Measurements from ENCODE around the gene BAIAP2. TPM values are rescaled to one million over a fixed set of nuclear protein-coding genes. Genes with fewer than 3 reads are reported as not detected.

BAIAP2 gene
- total and polyA plus RNA-seq, 10 of the 15 experiments (the other 5 are each of a cell fraction or from before 2014, with no cell fraction given): 0.15 to 1.2 (median 0.46) TPM; not detected in 2

DNA sequence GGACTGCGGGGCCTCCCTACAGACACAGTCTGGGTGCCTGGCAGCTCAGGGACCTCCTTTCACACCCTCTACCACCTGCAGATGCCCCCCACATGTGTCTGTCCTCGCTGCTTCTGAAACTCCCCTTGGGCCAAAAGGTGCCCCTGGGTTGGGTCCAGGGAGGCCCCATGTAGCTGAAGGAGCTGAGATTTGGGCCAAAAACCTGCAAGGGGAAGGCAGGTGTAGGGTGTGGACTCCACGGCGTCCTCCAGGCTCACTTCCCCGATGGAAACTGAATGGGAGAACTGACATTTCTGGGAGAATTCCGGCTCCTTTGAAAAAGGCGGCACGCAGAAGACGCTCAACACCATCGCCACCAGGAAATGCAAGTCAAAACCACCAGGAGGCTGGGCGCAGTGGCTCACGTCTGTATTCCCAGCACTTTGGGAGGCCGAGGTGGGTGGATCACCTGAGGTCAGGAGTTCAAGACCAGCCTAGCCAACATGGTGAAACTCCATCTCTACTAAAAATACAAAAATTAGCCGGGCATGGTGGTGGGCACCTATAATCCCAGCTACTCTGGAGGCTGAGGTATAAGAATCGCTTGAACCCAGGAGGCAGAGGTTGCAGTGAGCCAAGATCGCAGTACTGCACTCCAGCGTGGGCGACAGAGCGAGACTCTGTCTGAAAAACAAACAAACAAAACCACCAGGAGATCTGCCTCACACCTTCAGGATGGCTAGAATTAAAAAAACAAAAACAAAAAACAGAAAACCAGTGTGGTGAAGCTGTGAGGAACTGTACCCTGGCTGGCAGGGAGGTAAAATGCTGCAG lies 13.2 kb upstream of the BAIAP2 start:
- Histone ChIP-seq H3K27me3 (replicated peaks in 1 of 2; ENCODE audit: control insufficient read depth in 2 of 2, insufficient read depth in 2 of 2, low read length in 1 of 2) (peaks cover 0 to 2% of the 10 kb centered on the region in 2 experiments; a peak in 2 of 4 replicates), H3K79me2 (ENCODE audit: control insufficient read depth, insufficient read depth, low read length) (no peaks in the 10 kb centered on the region), H3K36me3 (ENCODE audit: control insufficient read depth in 2 of 2, insufficient read depth in 2 of 2, low read length in 1 of 2) (no peaks in the 10 kb centered on the region), H3K27ac (ENCODE audit: control insufficient read depth, insufficient read depth) (no peak overlapping the region), H3K4me3 (no peak overlapping the region), H4K20me1 (ENCODE audit: control insufficient read depth, insufficient read depth) (no peaks in the 10 kb centered on the region), H3K9ac (ENCODE audit: control insufficient read depth, insufficient read depth, low read length) (no peak overlapping the region), H3K9me3 (replicated peaks; ENCODE audit: control insufficient read depth, insufficient read depth, low read length) (no peaks in the 10 kb centered on the region; the same call in 1 of the 3 replicates), H3K4me1 (ENCODE audit: control insufficient read depth, insufficient read depth, low read length) (no peaks in the 10 kb centered on the region), H2AFZ (ENCODE audit: control insufficient read depth, low read depth, low read length) (no peak overlapping the region), H3K4me2 (ENCODE audit: control insufficient read depth, insufficient read depth) (no peak overlapping the region)
- POLR2A ChIA-PET: no interaction called here
- SMC1A ChIA-PET (ENCODE audit: uncharacterized antibody, unreplicated experiment): no interaction called here
- intact Hi-C loops (cut with micrococcal nuclease; ENCODE audit: unreplicated experiment) (no loop called here), in situ Hi-C loops (cut with MboI) (loop anchor here (10.0 to 25.0 kb wide), 2 partner anchors 73 to 216 kb away; partner anchors contain the start of genes NDUFAF8 and TEPSIN)
- ATAC-seq (no peak), FAIRE-seq (no peak), DNase-seq (ENCODE audit: low read depth, low spot score) (no peak)
- no TSS peak for BruUV-seq (replicated peaks)
- 50% methylated on average over 19 of the region's 19 CpGs for WGBS (ENCODE audit: insufficient coverage, insufficient replicate concordance, low lambda C conversion rate, missing lambda C conversion rate)
- CTCF ChIA-PET: interaction anchor here (2.8 to 4.7 kb wide), 2 partner anchors 76 to 81 kb away, joined by 22 to 60 read pairs; no protein-coding TSS in a partner anchor
- RAD21 ChIA-PET (ENCODE audit: unreplicated experiment): interaction anchor here (1.0 kb wide), 1 partner anchor 80 kb away, joined by 4 read pairs; no protein-coding TSS in a partner anchor
- no peak for TF ChIP-seq CREM (IDR thresholded peaks at IDR 0.05; ENCODE audit: low read depth)
- no peak for TF ChIP-seq BRCA1 (IDR thresholded peaks at IDR 0.05; ENCODE audit: low read depth, low read length)
- TF ChIP-seq, protein P1, sequence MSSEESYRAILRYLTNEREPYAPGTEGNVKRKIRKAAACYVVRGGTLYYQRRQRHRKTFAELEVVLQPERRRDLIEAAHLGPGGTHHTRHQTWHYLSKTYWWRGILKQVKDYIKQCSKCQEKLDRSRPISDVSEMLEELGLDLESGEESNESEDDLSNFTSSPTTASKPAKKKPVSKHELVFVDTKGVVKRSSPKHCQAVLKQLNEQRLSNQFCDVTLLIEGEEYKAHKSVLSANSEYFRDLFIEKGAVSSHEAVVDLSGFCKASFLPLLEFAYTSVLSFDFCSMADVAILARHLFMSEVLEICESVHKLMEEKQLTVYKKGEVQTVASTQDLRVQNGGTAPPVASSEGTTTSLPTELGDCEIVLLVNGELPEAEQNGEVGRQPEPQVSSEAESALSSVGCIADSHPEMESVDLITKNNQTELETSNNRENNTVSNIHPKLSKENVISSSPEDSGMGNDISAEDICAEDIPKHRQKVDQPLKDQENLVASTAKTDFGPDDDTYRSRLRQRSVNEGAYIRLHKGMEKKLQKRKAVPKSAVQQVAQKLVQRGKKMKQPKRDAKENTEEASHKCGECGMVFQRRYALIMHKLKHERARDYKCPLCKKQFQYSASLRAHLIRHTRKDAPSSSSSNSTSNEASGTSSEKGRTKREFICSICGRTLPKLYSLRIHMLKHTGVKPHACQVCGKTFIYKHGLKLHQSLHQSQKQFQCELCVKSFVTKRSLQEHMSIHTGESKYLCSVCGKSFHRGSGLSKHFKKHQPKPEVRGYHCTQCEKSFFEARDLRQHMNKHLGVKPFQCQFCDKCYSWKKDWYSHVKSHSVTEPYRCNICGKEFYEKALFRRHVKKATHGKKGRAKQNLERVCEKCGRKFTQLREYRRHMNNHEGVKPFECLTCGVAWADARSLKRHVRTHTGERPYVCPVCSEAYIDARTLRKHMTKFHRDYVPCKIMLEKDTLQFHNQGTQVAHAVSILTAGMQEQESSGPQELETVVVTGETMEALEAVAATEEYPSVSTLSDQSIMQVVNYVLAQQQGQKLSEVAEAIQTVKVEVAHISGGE (CRISPR knock-in tag; IDR thresholded peaks at IDR 0.05): no peak
- no peak for TF ChIP-seq ZNF384 (IDR thresholded peaks at IDR 0.05; ENCODE audit: borderline replicate concordance, low read depth, low read length)
- TF ChIP-seq RUNX3 (IDR thresholded peaks at IDR 0.05; ENCODE audit: low read length): no peak
- no peak for TF ChIP-seq PAX8 (IDR thresholded peaks at IDR 0.05)
- TF ChIP-seq HDGF (IDR thresholded peaks at IDR 0.05): no peak
- no peak for TF ChIP-seq DPF2 (IDR thresholded peaks at IDR 0.05)
- no peak for TF ChIP-seq CHD1 (IDR thresholded peaks at IDR 0.05; ENCODE audit: low read depth, low read length)
- TF ChIP-seq POLR2AphosphoS2 (IDR thresholded peaks at IDR 0.05; ENCODE audit: low read depth, low read length): no peak
- TF ChIP-seq, protein P2, sequence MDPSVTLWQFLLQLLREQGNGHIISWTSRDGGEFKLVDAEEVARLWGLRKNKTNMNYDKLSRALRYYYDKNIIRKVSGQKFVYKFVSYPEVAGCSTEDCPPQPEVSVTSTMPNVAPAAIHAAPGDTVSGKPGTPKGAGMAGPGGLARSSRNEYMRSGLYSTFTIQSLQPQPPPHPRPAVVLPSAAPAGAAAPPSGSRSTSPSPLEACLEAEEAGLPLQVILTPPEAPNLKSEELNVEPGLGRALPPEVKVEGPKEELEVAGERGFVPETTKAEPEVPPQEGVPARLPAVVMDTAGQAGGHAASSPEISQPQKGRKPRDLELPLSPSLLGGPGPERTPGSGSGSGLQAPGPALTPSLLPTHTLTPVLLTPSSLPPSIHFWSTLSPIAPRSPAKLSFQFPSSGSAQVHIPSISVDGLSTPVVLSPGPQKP (IDR thresholded peaks at IDR 0.05; ENCODE audit: low read depth, low read length): no peak
- TF ChIP-seq, protein P3, sequence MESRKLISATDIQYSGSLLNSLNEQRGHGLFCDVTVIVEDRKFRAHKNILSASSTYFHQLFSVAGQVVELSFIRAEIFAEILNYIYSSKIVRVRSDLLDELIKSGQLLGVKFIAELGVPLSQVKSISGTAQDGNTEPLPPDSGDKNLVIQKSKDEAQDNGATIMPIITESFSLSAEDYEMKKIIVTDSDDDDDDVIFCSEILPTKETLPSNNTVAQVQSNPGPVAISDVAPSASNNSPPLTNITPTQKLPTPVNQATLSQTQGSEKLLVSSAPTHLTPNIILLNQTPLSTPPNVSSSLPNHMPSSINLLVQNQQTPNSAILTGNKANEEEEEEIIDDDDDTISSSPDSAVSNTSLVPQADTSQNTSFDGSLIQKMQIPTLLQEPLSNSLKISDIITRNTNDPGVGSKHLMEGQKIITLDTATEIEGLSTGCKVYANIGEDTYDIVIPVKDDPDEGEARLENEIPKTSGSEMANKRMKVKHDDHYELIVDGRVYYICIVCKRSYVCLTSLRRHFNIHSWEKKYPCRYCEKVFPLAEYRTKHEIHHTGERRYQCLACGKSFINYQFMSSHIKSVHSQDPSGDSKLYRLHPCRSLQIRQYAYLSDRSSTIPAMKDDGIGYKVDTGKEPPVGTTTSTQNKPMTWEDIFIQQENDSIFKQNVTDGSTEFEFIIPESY (IDR thresholded peaks at IDR 0.05): no peak
- TF ChIP-seq, protein P4, sequence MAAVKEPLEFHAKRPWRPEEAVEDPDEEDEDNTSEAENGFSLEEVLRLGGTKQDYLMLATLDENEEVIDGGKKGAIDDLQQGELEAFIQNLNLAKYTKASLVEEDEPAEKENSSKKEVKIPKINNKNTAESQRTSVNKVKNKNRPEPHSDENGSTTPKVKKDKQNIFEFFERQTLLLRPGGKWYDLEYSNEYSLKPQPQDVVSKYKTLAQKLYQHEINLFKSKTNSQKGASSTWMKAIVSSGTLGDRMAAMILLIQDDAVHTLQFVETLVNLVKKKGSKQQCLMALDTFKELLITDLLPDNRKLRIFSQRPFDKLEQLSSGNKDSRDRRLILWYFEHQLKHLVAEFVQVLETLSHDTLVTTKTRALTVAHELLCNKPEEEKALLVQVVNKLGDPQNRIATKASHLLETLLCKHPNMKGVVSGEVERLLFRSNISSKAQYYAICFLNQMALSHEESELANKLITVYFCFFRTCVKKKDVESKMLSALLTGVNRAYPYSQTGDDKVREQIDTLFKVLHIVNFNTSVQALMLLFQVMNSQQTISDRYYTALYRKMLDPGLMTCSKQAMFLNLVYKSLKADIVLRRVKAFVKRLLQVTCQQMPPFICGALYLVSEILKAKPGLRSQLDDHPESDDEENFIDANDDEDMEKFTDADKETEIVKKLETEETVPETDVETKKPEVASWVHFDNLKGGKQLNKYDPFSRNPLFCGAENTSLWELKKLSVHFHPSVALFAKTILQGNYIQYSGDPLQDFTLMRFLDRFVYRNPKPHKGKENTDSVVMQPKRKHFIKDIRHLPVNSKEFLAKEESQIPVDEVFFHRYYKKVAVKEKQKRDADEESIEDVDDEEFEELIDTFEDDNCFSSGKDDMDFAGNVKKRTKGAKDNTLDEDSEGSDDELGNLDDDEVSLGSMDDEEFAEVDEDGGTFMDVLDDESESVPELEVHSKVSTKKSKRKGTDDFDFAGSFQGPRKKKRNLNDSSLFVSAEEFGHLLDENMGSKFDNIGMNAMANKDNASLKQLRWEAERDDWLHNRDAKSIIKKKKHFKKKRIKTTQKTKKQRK (IDR thresholded peaks at IDR 0.05; ENCODE audit: low read depth, low read length): no peak
- TF ChIP-seq RAD51 (IDR thresholded peaks at IDR 0.05): no peak
